GM23338 (cell line): Measurements from ENCODE around the gene COTL1. TPM values are rescaled to one million over a fixed set of nuclear protein-coding genes. Genes with fewer than 3 reads are reported as not detected.
A peak's percentile ranks its signal among the peaks of the same experiment; 100 is the strongest.

Source experiments
- ATAC-seq: fragments of 200-7000 bp; cut with Tn5 transposase; 3 replicates; pipeline ENCODE4 v1.9.1; 2020
- DNase-seq: peaks from one replicate; pipeline ENCODE4 v3.0.0-alpha.2; 2015; ENCODE audit warnings: low spot score
- H2AFZ ChIP-seq: fragments of 200-600 bp; sonication (generic); 2 replicates; pipeline ENCODE4 v1.8.0; 2016; ENCODE audit warnings: antibody characterized with exemption, mild to moderate bottlenecking, moderate library complexity
- H3F3A ChIP-seq: fragments of 200-600 bp; sonication (generic); replicated peaks from 2 replicates; pipeline ENCODE4 v1.8.0; 2017; ENCODE audit warnings: antibody characterized with exemption, mixed run types, low read depth
- H3K27ac ChIP-seq: fragments of 200-600 bp; sonication (generic); 2 replicates; pipeline ENCODE4 v1.6.1; 2016; ENCODE audit warnings: low read depth
- H3K27me3 ChIP-seq: fragments of 200-600 bp; sonication (generic); 2 replicates; pipeline ENCODE4 v1.8.0; 2016; ENCODE audit warnings: mild to moderate bottlenecking, mixed run types, moderate library complexity; ENCODE audit not compliant: insufficient read depth
- H3K36me3 ChIP-seq: fragments of 200-600 bp; sonication (generic); 2 replicates; pipeline ENCODE4 v1.8.0; 2016; ENCODE audit warnings: mild to moderate bottlenecking; ENCODE audit not compliant: insufficient read depth
- H3K4me1 ChIP-seq: fragments of 200-600 bp; sonication (generic); 2 replicates; pipeline ENCODE4 v1.8.0; 2016; ENCODE audit warnings: mild to moderate bottlenecking, moderate library complexity; ENCODE audit not compliant: insufficient read depth
- H3K4me2 ChIP-seq: fragments of 200-600 bp; sonication (generic); 2 replicates; pipeline ENCODE4 v1.7.1; 2017; ENCODE audit warnings: mixed run types
- H3K4me3 ChIP-seq: fragments of 200-600 bp; sonication (generic); 2 replicates; pipeline ENCODE4 v1.6.1; 2016; ENCODE audit warnings: mixed run types
- H3K79me2 ChIP-seq: fragments of 200-600 bp; sonication (generic); replicated peaks from 2 replicates; pipeline ENCODE4 v1.8.0; 2017; ENCODE audit warnings: mild to moderate bottlenecking; ENCODE audit not compliant: insufficient read depth
- H3K9me2 ChIP-seq: fragments of 200-600 bp; sonication (generic); 2 replicates; pipeline ENCODE4 v1.8.0; 2017; ENCODE audit not compliant: insufficient read depth
- H4K20me1 ChIP-seq: fragments of 200-600 bp; sonication (generic); replicated peaks from 2 replicates; pipeline ENCODE4 v1.8.0; 2017; ENCODE audit warnings: mild to moderate bottlenecking; ENCODE audit not compliant: insufficient read depth
- H3K27ac Mint-ChIP-seq: 2 replicates; pipeline ENCODE4 v1.8.0; 2020; ENCODE audit warnings: inconsistent platforms, mild to moderate bottlenecking, moderate library complexity, mixed read lengths
- H3K27me3 Mint-ChIP-seq: 3 replicates; pipeline ENCODE4 v1.8.0; 2022; ENCODE audit warnings: low read depth, mild to moderate bottlenecking, moderate library complexity, mixed read lengths, inconsistent platforms; ENCODE audit not compliant: insufficient read depth, poor library complexity
- H3K36me3 Mint-ChIP-seq: 3 replicates; pipeline ENCODE4 v1.8.0; 2021; ENCODE audit warnings: low read depth, mild to moderate bottlenecking, inconsistent platforms, moderate library complexity, mixed read lengths
- H3K4me1 Mint-ChIP-seq: 3 replicates; pipeline ENCODE4 v1.8.0; 2020; ENCODE audit warnings: mild to moderate bottlenecking, inconsistent platforms, mixed read lengths
- H3K4me3 Mint-ChIP-seq: 3 replicates; pipeline ENCODE4 v1.8.0; 2021; ENCODE audit warnings: moderate library complexity, mild to moderate bottlenecking, inconsistent platforms, mixed read lengths
- H3K9me3 Mint-ChIP-seq: 3 replicates; pipeline ENCODE4 v1.8.0; 2020; ENCODE audit warnings: moderate library complexity, mild to moderate bottlenecking, inconsistent platforms, mixed read lengths
- CREB1 ChIP-seq: fragments of 250-450 bp; sonication (Bioruptor Pico); IDR thresholded peaks from 2 replicates; pipeline ENCODE4 v1.5.0; 2020; ENCODE audit warnings: low read depth, mild to moderate bottlenecking, moderate library complexity
- EZH2 ChIP-seq: fragments of 200-600 bp; sonication (generic); IDR thresholded peaks from one replicate; pipeline ENCODE4 v1.8.0; 2017; ENCODE audit warnings: antibody characterized with exemption, mild to moderate bottlenecking, low read depth; ENCODE audit not compliant: unreplicated experiment
- JUNB ChIP-seq: IDR thresholded peaks from one replicate; pipeline ENCODE4 v1.6.1; 2016; ENCODE audit warnings: antibody characterized with exemption; ENCODE audit not compliant: unreplicated experiment
- NANOG ChIP-seq: IDR thresholded peaks from 2 replicates; pipeline ENCODE4 v1.6.1; 2016; ENCODE audit warnings: antibody characterized with exemption, borderline replicate concordance
- polyA plus RNA-seq: library from polyadenylated mRNA; unstranded; fragments of >200 nt; fragmentation: Nextera tagmentation; extraction: Ambion mirVana; gene quantifications from 2 replicates; pipeline ENCODE4 v1.2.1, GENCODE V29; 2016
- total RNA-seq: library from RNA; depleted of rRNA; stranded (reverse); fragments of >200 nt; shearing (Covaris generic); gene quantifications from 2 replicates; pipeline ENCODE4 v1.2.3, GENCODE V29; 2014
- TF ChIP-seq, protein P1 (sequence below): IDR thresholded peaks from 2 replicates; pipeline ENCODE4 v1.6.1; 2016; ENCODE audit warnings: antibody characterized with exemption
- TF ChIP-seq, protein P2 (sequence below): IDR thresholded peaks from one replicate; pipeline ENCODE4 v1.6.1; 2018; ENCODE audit warnings: antibody characterized with exemption; ENCODE audit not compliant: unreplicated experiment
- TF ChIP-seq, protein P3 (sequence below): fragments of 250-450 bp; sonication (Bioruptor Pico); IDR thresholded peaks from 2 replicates; pipeline ENCODE4 v1.5.0; 2020; ENCODE audit warnings: mild to moderate bottlenecking, moderate library complexity

The COTL1 gene
- total and polyA plus RNA-seq, 2 experiments from 2014 or later: 117 to 166 TPM

- TF ChIP-seq, protein P1, sequence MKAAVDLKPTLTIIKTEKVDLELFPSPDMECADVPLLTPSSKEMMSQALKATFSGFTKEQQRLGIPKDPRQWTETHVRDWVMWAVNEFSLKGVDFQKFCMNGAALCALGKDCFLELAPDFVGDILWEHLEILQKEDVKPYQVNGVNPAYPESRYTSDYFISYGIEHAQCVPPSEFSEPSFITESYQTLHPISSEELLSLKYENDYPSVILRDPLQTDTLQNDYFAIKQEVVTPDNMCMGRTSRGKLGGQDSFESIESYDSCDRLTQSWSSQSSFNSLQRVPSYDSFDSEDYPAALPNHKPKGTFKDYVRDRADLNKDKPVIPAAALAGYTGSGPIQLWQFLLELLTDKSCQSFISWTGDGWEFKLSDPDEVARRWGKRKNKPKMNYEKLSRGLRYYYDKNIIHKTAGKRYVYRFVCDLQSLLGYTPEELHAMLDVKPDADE: no peak
- TF ChIP-seq, protein P2, sequence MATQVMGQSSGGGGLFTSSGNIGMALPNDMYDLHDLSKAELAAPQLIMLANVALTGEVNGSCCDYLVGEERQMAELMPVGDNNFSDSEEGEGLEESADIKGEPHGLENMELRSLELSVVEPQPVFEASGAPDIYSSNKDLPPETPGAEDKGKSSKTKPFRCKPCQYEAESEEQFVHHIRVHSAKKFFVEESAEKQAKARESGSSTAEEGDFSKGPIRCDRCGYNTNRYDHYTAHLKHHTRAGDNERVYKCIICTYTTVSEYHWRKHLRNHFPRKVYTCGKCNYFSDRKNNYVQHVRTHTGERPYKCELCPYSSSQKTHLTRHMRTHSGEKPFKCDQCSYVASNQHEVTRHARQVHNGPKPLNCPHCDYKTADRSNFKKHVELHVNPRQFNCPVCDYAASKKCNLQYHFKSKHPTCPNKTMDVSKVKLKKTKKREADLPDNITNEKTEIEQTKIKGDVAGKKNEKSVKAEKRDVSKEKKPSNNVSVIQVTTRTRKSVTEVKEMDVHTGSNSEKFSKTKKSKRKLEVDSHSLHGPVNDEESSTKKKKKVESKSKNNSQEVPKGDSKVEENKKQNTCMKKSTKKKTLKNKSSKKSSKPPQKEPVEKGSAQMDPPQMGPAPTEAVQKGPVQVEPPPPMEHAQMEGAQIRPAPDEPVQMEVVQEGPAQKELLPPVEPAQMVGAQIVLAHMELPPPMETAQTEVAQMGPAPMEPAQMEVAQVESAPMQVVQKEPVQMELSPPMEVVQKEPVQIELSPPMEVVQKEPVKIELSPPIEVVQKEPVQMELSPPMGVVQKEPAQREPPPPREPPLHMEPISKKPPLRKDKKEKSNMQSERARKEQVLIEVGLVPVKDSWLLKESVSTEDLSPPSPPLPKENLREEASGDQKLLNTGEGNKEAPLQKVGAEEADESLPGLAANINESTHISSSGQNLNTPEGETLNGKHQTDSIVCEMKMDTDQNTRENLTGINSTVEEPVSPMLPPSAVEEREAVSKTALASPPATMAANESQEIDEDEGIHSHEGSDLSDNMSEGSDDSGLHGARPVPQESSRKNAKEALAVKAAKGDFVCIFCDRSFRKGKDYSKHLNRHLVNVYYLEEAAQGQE: no peak
- TF ChIP-seq NANOG (no peak), CREB1 (CRISPR knock-in tag) (no peak)
- no peaks in the 10 kb centered on the region for H3K4me1 ChIP-seq
- H3K27ac ChIP-seq: no peak overlapping the region
- no peaks in the 10 kb centered on the region for H3K79me2 ChIP-seq
- ATAC-seq: no peak
- no peak overlapping the region for H3K27ac Mint-ChIP-seq
- no peak for DNase-seq
- H3K27me3 Mint-ChIP-seq: no peaks in the 10 kb centered on the region
- no peaks in the 10 kb centered on the region for H3K9me2 ChIP-seq
- H3K4me2 ChIP-seq: no peak overlapping the region
- H3K36me3 Mint-ChIP-seq: no peaks in the 10 kb centered on the region; the same call in 2 of the 3 replicates
- H3K4me3 ChIP-seq: no peak overlapping the region
- no peak overlapping the region for H2AFZ ChIP-seq
- no peaks in the 10 kb centered on the region for H3K36me3 ChIP-seq
- no peaks in the 10 kb centered on the region for H4K20me1 ChIP-seq
- H3K4me1 Mint-ChIP-seq: peaks cover 6% of the 10 kb centered on the region
- no peaks in the 10 kb centered on the region for H3K9me3 Mint-ChIP-seq
- no peaks in the 10 kb centered on the region for H3F3A ChIP-seq
- H3K4me3 Mint-ChIP-seq: no peak overlapping the region
- no peaks in the 10 kb centered on the region for H3K27me3 ChIP-seq
These were observed 17.8 kb upstream of the COTL1 start for GRCh38 chr16:84635702-84636101.

DNA sequence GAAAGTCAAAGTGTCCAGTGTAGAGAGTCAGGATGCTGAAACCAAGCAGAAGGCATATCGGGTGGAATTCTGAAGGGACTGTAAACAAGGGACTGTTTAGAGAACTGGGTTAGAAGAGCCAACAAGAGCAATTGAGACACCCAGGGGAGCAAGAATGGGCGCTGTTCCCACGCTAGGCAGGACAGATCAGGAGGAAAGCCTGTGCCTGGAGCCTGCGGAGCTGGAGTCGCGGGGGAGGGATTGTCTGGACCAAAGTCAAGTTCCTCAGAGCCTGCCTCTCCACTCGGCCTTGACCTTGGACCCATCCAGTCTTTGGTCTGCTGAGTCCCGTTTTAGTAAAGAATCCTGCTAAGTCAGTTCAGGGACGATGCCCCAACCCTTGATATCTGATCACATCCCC is 15.7 kb upstream of the COTL1 start:
- Mint-ChIP-seq H3K27ac (no peak overlapping the region), H3K9me3 (no peaks in the 10 kb centered on the region), H3K27me3 (no peaks in the 10 kb centered on the region), H3K4me3 (no peak overlapping the region), H3K36me3 (no peaks in the 10 kb centered on the region), H3K4me1 (peaks cover 9% of the 10 kb centered on the region)
- 0 out of 2 replicates have a peak, but pooled peaks cover 5% of the 10 kb centered on the region for H3K4me1 ChIP-seq
- no peaks in the 10 kb centered on the region for H3K36me3 ChIP-seq
- H3K27me3 ChIP-seq: no peaks in the 10 kb centered on the region
- no peak overlapping the region for H3K27ac ChIP-seq
- H3F3A ChIP-seq: no peaks in the 10 kb centered on the region
- no peaks in the 10 kb centered on the region for H4K20me1 ChIP-seq
- H3K4me2 ChIP-seq: no peak overlapping the region
- H3K9me2 ChIP-seq: no peaks in the 10 kb centered on the region
- H3K4me3 ChIP-seq: no peak overlapping the region
- H3K79me2 ChIP-seq: no peaks in the 10 kb centered on the region
- no peak for DNase-seq
- peak; percentile 18; the same call in 1 of the 3 replicates for ATAC-seq
- H2AFZ ChIP-seq: no peak overlapping the region
- TF ChIP-seq EZH2: no peak
- no peak for TF ChIP-seq JUNB
- TF ChIP-seq, protein P2: no peak
- TF ChIP-seq, protein P3, sequence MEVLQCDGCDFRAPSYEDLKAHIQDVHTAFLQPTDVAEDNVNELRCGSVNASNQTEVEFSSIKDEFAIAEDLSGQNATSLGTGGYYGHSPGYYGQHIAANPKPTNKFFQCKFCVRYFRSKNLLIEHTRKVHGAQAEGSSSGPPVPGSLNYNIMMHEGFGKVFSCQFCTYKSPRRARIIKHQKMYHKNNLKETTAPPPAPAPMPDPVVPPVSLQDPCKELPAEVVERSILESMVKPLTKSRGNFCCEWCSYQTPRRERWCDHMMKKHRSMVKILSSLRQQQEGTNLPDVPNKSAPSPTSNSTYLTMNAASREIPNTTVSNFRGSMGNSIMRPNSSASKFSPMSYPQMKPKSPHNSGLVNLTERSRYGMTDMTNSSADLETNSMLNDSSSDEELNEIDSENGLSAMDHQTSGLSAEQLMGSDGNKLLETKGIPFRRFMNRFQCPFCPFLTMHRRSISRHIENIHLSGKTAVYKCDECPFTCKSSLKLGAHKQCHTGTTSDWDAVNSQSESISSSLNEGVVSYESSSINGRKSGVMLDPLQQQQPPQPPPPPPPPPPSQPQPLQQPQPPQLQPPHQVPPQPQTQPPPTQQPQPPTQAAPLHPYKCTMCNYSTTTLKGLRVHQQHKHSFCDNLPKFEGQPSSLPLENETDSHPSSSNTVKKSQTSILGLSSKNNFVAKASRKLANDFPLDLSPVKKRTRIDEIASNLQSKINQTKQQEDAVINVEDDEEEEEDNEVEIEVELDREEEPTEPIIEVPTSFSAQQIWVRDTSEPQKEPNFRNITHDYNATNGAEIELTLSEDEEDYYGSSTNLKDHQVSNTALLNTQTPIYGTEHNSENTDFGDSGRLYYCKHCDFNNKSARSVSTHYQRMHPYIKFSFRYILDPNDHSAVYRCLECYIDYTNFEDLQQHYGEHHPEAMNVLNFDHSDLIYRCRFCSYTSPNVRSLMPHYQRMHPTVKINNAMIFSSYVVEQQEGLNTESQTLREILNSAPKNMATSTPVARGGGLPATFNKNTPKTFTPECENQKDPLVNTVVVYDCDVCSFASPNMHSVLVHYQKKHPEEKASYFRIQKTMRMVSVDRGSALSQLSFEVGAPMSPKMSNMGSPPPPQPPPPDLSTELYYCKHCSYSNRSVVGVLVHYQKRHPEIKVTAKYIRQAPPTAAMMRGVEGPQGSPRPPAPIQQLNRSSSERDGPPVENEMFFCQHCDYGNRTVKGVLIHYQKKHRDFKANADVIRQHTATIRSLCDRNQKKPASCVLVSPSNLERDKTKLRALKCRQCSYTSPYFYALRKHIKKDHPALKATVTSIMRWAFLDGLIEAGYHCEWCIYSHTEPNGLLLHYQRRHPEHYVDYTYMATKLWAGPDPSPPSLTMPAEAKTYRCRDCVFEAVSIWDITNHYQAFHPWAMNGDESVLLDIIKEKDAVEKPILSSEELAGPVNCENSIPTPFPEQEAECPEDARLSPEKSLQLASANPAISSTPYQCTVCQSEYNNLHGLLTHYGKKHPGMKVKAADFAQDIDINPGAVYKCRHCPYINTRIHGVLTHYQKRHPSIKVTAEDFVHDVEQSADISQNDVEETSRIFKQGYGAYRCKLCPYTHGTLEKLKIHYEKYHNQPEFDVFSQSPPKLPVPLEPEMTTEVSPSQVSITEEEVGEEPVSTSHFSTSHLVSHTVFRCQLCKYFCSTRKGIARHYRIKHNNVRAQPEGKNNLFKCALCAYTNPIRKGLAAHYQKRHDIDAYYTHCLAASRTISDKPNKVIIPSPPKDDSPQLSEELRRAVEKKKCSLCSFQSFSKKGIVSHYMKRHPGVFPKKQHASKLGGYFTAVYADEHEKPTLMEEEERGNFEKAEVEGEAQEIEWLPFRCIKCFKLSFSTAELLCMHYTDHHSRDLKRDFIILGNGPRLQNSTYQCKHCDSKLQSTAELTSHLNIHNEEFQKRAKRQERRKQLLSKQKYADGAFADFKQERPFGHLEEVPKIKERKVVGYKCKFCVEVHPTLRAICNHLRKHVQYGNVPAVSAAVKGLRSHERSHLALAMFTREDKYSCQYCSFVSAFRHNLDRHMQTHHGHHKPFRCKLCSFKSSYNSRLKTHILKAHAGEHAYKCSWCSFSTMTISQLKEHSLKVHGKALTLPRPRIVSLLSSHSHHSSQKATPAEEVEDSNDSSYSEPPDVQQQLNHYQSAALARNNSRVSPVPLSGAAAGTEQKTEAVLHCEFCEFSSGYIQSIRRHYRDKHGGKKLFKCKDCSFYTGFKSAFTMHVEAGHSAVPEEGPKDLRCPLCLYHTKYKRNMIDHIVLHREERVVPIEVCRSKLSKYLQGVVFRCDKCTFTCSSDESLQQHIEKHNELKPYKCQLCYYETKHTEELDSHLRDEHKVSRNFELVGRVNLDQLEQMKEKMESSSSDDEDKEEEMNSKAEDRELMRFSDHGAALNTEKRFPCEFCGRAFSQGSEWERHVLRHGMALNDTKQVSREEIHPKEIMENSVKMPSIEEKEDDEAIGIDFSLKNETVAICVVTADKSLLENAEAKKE: no peak
